ENCODE results near the gene ALDH4A1. TPM values are rescaled to one million over a fixed set of nuclear protein-coding genes. Genes with fewer than 3 reads are reported as not detected.
A peak's percentile ranks its signal among the peaks of the same experiment; 100 is the strongest.

ALDH4A1 gene
- total RNA-seq, 6 donors from 2014 or later: 5.7 to 13.4 (median 11.5) TPM

GRCh38 chr1:18861590-18861989, 40.8 kb downstream of the ALDH4A1 start:
- WGBS, 2 donors: 70% methylated on average over 8 of the region's 8 CpGs
- TF ChIP-seq POLR2A (IDR thresholded peaks at IDR 0.05) (no peak), POLR2AphosphoS5 (IDR thresholded peaks at IDR 0.05) (no peak), CTCF (IDR thresholded peaks at IDR 0.05) (no peak), EP300 (IDR thresholded peaks at IDR 0.05) (no peak)

GRCh38 chr1:18861082-18861481, 41.3 kb downstream of the ALDH4A1 start:
- H3K4me1 ChIP-seq: no peaks in the 10 kb centered on the region
- no peak for TF ChIP-seq EP300 (IDR thresholded peaks at IDR 0.05)
- TF ChIP-seq POLR2A (IDR thresholded peaks at IDR 0.05): no peak
- TF ChIP-seq CTCF (IDR thresholded peaks at IDR 0.05): no peak
- no peak for TF ChIP-seq POLR2AphosphoS5 (IDR thresholded peaks at IDR 0.05)
- H3K27me3 ChIP-seq: no peaks in the 10 kb centered on the region
- peak in 1 of 2 donors; percentile 35 for DNase-seq
- no peaks in the 10 kb centered on the region for H3K9me3 ChIP-seq
- H3K4me3 ChIP-seq: no peak overlapping the region
- no peaks in the 10 kb centered on the region for H3K36me3 ChIP-seq
- ATAC-seq (ENCODE audit: low FRiP score in 2 of 2): no peak
- no peak overlapping the region for H3K27ac ChIP-seq
- WGBS, 2 donors: 49 to 62% methylated on average over 9 of the region's 9 CpGs

More at GRCh38 chr1:18861590-18861989, 40.8 kb downstream of the ALDH4A1 start:
- no peaks in the 10 kb centered on the region for H3K36me3 ChIP-seq
- H3K9me3 ChIP-seq: no peaks in the 10 kb centered on the region
- no peak overlapping the region for H3K27ac ChIP-seq
- H3K4me3 ChIP-seq: no peak overlapping the region
- no peaks in the 10 kb centered on the region for H3K27me3 ChIP-seq
- ATAC-seq (ENCODE audit: low FRiP score in 2 of 2): no peak
- DNase-seq: no peak
- H3K4me1 ChIP-seq: no peaks in the 10 kb centered on the region

- TF ChIP-seq POLR2AphosphoS5 (IDR thresholded peaks at IDR 0.05) (no peak), POLR2A (IDR thresholded peaks at IDR 0.05) (no peak), EP300 (IDR thresholded peaks at IDR 0.05) (no peak), CTCF (IDR thresholded peaks at IDR 0.05) (no peak)
- Histone ChIP-seq H3K4me1 (no peaks in the 10 kb centered on the region), H3K9me3 (no peaks in the 10 kb centered on the region), H3K4me3 (no peak within 1 kb of the TSS), H3K36me3 (no peaks in the 10 kb centered on the region), H3K27me3 (no peaks in the 10 kb centered on the region), H3K27ac (no peak within 1 kb of the TSS)
- 63 to 65% methylated on average over 4 of the region's 4 CpGs for WGBS, 2 donors
- no peak for ATAC-seq (ENCODE audit: low FRiP score in 2 of 2)
- DNase-seq: no peak
Observed at GRCh38 chr1:18859560-18859959, 42.8 kb downstream of the ALDH4A1 start, which contains the start of gene TAS1R2. TAS1R2 (minus strand) TSS chr1:18859660; CDS start chr1:18859660, 0 bp downstream.

- Histone ChIP-seq H3K4me3 (no peak overlapping the region), H3K27ac (no peak overlapping the region), H3K4me1 (no peaks in the 10 kb centered on the region), H3K9me3 (no peaks in the 10 kb centered on the region), H3K27me3 (no peaks in the 10 kb centered on the region), H3K36me3 (no peaks in the 10 kb centered on the region)
- no peak for TF ChIP-seq CTCF (IDR thresholded peaks at IDR 0.05)
- TF ChIP-seq EP300 (IDR thresholded peaks at IDR 0.05): no peak
- no peak for TF ChIP-seq POLR2AphosphoS5 (IDR thresholded peaks at IDR 0.05)
- no peak for TF ChIP-seq POLR2A (IDR thresholded peaks at IDR 0.05)
- WGBS, 2 donors: 86 to 89% methylated on average over 7 of the region's 7 CpGs
- DNase-seq (no peak), ATAC-seq (ENCODE audit: low FRiP score in 2 of 2) (no peak)
Observed at GRCh38 chr1:18858070-18858688, 44.2 kb downstream of the ALDH4A1 start.

- no peak for DNase-seq
Observed at GRCh38 chr1:18856435-18856834, 45.9 kb downstream of the ALDH4A1 start.

More at GRCh38 chr1:18856435-18856834, 45.9 kb downstream of the ALDH4A1 start:
- ATAC-seq (ENCODE audit: low FRiP score in 2 of 2): no peak
- Histone ChIP-seq H3K36me3 (no peaks in the 10 kb centered on the region), H3K9me3 (no peaks in the 10 kb centered on the region), H3K4me3 (no peak overlapping the region), H3K4me1 (no peaks in the 10 kb centered on the region), H3K27ac (no peak overlapping the region), H3K27me3 (no peaks in the 10 kb centered on the region)
- TF ChIP-seq POLR2A (IDR thresholded peaks at IDR 0.05): no peak
- no peak for TF ChIP-seq EP300 (IDR thresholded peaks at IDR 0.05)
- no peak for TF ChIP-seq CTCF (IDR thresholded peaks at IDR 0.05)
- TF ChIP-seq POLR2AphosphoS5 (IDR thresholded peaks at IDR 0.05): no peak
- 91 to 92% methylated on average over 1 of the region's 1 CpG for whole genome bisulfite sequencing, 2 donors
